ENCODE data around the gene GPR137.

DNA sequence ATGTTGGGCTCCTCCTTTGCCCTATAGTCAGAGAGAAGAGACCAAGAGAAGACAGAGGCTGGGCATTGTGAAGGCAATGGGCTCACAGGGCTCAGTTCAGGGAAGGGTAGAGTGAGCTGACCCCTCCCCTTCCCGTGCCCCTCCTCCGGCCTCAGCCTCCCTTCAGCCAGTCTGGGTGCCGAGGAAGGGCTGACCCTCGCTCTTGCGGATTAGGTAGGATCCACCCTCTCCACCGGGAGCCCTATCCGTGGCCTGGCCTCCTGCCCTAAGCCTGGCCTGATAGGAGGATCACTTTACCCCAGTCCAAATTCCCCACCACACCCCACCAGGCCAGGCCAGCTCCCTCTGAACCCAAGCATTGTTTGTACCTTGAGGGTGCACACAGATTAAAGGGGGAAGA lies 37.1 kb upstream of the GPR137 start:
- TF ChIP-seq ZNF274 (IDR thresholded peaks at IDR 0.05; ENCODE audit: low read depth, low read length), result no peak
- no peak for TF ChIP-seq YY1 (IDR thresholded peaks at IDR 0.05; ENCODE audit: insufficient read depth, insufficient read length)
